HepG2 (cell line): Measurements from ENCODE around the gene LTB4R. TPM values are rescaled to one million over a fixed set of nuclear protein-coding genes. Genes with fewer than 3 reads are reported as not detected.

ENCODE experiments used
- BORCS8-MEF2B ChIP-seq: sonication (generic); formaldehyde crosslinking; IDR thresholded peaks from 2 replicates; pipeline ENCODE4 v1.8.0; 2022; ENCODE audit warnings: mild to moderate bottlenecking, missing genetic modification reagents
- GTF2F1 ChIP-seq: fragments of 150-350 bp; IDR thresholded peaks from 2 replicates; pipeline ENCODE4 v1.6.1; 2014; ENCODE audit warnings: low read length
- IRF2 ChIP-seq: IDR thresholded peaks from 2 replicates; pipeline ENCODE4 v1.6.1; 2018; ENCODE audit warnings: missing genetic modification reagents, missing compliant biosample characterization
- KDM5A ChIP-seq: fragments of 200-600 bp; sonication (generic); IDR thresholded peaks from 2 replicates; pipeline ENCODE4 v1.7.0; 2018; ENCODE audit warnings: antibody characterized with exemption, mild to moderate bottlenecking, low read length, borderline replicate concordance
- KDM5B ChIP-seq: sonication (generic); formaldehyde crosslinking; IDR thresholded peaks from 2 replicates; pipeline ENCODE4 v1.4.0; 2020; ENCODE audit warnings: missing genetic modification reagents, mild to moderate bottlenecking, borderline replicate concordance
- MIER3 ChIP-seq: IDR thresholded peaks from 2 replicates; pipeline ENCODE4 v1.6.1; 2016; ENCODE audit warnings: missing compliant biosample characterization, borderline replicate concordance
- NCOA2 ChIP-seq: sonication (generic); formaldehyde crosslinking; IDR thresholded peaks from 2 replicates; pipeline ENCODE4 v1.8.0; 2022; ENCODE audit warnings: inconsistent platforms
- NFE2L2 ChIP-seq: fragments of 150-350 bp; IDR thresholded peaks from 2 replicates; pipeline ENCODE4 v1.6.1; 2014; ENCODE audit warnings: low read length
- SAP130 ChIP-seq: IDR thresholded peaks from 2 replicates; pipeline ENCODE4 v1.6.1; 2016; ENCODE audit warnings: low read depth
- SMARCC2 ChIP-seq: fragments of 450-650 bp; IDR thresholded peaks from 2 replicates; pipeline ENCODE4 v1.6.1; 2017; ENCODE audit warnings: antibody characterized with exemption, mild to moderate bottlenecking
- ZBTB20 ChIP-seq: sonication (generic); formaldehyde crosslinking; IDR thresholded peaks from 2 replicates; pipeline ENCODE4 v1.8.1; 2023; ENCODE audit warnings: missing genetic modification reagents, low read depth, mild to moderate bottlenecking, borderline replicate concordance
- ZC3H4 ChIP-seq: sonication (generic); formaldehyde crosslinking; IDR thresholded peaks from 2 replicates; pipeline ENCODE4 v1.4.0; 2020; ENCODE audit warnings: missing genetic modification reagents, borderline replicate concordance
- ZFP37 ChIP-seq: sonication (generic); formaldehyde crosslinking; IDR thresholded peaks from 2 replicates; pipeline ENCODE4 v1.4.0; 2020; ENCODE audit warnings: missing genetic modification reagents, borderline replicate concordance
- ZFP90 ChIP-seq: sonication (generic); formaldehyde crosslinking; IDR thresholded peaks from 2 replicates; pipeline ENCODE4 v1.8.0; 2022; ENCODE audit warnings: missing genetic modification reagents, mild to moderate bottlenecking, inconsistent platforms, borderline replicate concordance
- ZMYM4 ChIP-seq: sonication (generic); formaldehyde crosslinking; IDR thresholded peaks from 2 replicates; pipeline ENCODE4 v1.8.1; 2023; ENCODE audit warnings: mild to moderate bottlenecking, missing genetic modification reagents
- ZNF143 ChIP-seq: sonication (generic); formaldehyde crosslinking; IDR thresholded peaks from 2 replicates; pipeline ENCODE4 v1.4.0; 2020; ENCODE audit warnings: missing genetic modification reagents
- ZNF17 ChIP-seq: sonication (generic); formaldehyde crosslinking; IDR thresholded peaks from 2 replicates; pipeline ENCODE4 v1.5.0; 2020; ENCODE audit warnings: mild to moderate bottlenecking, missing genetic modification reagents
- ZNF292 ChIP-seq: sonication (generic); formaldehyde crosslinking; IDR thresholded peaks from 2 replicates; pipeline ENCODE4 v1.8.1; 2022; ENCODE audit warnings: mild to moderate bottlenecking, low read depth, missing genetic modification reagents, borderline replicate concordance
- ZNF326 ChIP-seq: sonication (generic); formaldehyde crosslinking; IDR thresholded peaks from 2 replicates; pipeline ENCODE4 v1.4.0; 2020; ENCODE audit warnings: missing genetic modification reagents, borderline replicate concordance
- ZNF530 ChIP-seq: sonication (generic); formaldehyde crosslinking; IDR thresholded peaks from 2 replicates; pipeline ENCODE4 v1.5.0; 2020; ENCODE audit warnings: low read depth, mild to moderate bottlenecking, missing genetic modification reagents
- ZNF768 ChIP-seq: sonication (generic); formaldehyde crosslinking; IDR thresholded peaks from 2 replicates; pipeline ENCODE4 v1.4.0; 2020; ENCODE audit warnings: missing genetic modification reagents
- ZNF781 ChIP-seq: sonication (generic); formaldehyde crosslinking; IDR thresholded peaks from 2 replicates; pipeline ENCODE4 v1.5.1; 2020; ENCODE audit warnings: borderline replicate concordance, mild to moderate bottlenecking, missing genetic modification reagents; ENCODE audit errors: not compliant biosample characterization
- ZSCAN9 ChIP-seq: IDR thresholded peaks from 2 replicates; pipeline ENCODE4 v1.6.1; 2016; ENCODE audit warnings: borderline replicate concordance
- polyA plus RNA-seq, 8 experiments: library from polyadenylated mRNA; depleted of rRNA in 3 of 8; stranded (reverse) in 7 of 8; unstranded in 1 of 8; fragments of >200 nt; fragmentation: Illumina TruSeq in 4 of 8; extraction: Trizol in 4 of 8; gene quantifications; 2 replicates each; pipeline versions ENCODE4 v1.2.1 to v1.2.3, GENCODE V29; 2011 to 2016; ENCODE audit warnings: low read depth in 4 of 8, missing spikeins in 1 of 8, mixed read lengths in 1 of 8; ENCODE audit not compliant: insufficient read depth in 1 of 8
- total RNA-seq, 5 experiments: library from RNA; depleted of rRNA; stranded (reverse); fragments of >200 nt; fragmentation: Illumina TruSeq; extraction: Trizol; gene quantifications; 2 replicates each; pipeline ENCODE4 v1.2.3, GENCODE V29; 2016; ENCODE audit warnings: low read depth in 1 of 5
- TF ChIP-seq, protein P1 (sequence below): sonication (generic); formaldehyde crosslinking; conservative IDR thresholded peaks from 2 replicates; pipeline ENCODE4 v1.4.0; 2020; ENCODE audit warnings: missing genetic modification reagents
- TF ChIP-seq, protein P2 (sequence below): IDR thresholded peaks from 2 replicates; pipeline ENCODE4 v1.6.1; 2012; ENCODE audit warnings: inconsistent platforms
- TF ChIP-seq, protein P3 (sequence below): sonication (generic); formaldehyde crosslinking; IDR thresholded peaks from 2 replicates; pipeline ENCODE4 v1.5.1; 2020; ENCODE audit warnings: mild to moderate bottlenecking, missing genetic modification reagents, moderate library complexity

The LTB4R gene
- total and polyA plus RNA-seq, 2 of the 13 experiments (the other 11 are each of a cell fraction or from before 2014, with no cell fraction given), result 3.2 to 8.2 TPM

DNA sequence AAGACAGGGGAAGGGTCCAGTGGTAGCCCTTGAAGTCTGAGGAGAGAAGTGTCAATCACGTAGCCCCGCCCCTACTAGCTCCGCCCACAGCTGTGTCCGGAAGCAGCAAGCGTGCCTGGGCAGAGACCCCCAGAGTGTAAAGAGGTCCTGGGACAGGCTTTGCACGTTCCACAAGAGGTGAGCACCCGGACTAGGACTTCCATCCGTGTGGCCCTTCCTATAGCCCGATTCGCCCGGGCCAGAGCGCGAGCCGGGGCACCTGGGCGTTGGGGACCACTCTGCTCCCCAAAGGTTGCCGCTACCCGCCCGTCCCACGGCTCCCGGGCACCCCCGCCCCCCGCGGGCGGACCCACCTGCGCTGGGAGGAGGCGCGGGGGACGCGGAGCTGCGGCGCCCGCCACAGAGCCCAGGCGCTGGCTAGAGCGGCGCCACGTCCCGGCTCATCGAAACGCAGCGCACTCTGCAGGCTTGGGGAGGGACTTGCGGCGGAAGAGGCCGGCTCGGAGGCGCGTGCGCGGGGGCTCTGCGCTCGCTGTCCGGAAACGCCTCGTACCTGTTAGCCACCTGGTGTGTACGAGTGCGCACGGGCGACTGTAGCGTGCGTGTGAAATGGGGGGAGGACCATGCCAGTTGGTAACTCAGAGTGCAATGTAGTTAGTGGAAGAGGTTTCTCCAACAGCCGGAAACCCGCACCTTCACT is 40.0 kb upstream of the LTB4R start, which contains the start of gene RABGGTA (continued):
- TF ChIP-seq KDM5A (peak; percentile 94), ZFP37 (CRISPR knock-in tag) (peak; percentile 97), ZNF530 (CRISPR knock-in tag) (no peak), SAP130 (CRISPR knock-in tag) (peak; percentile 100), GTF2F1 (no peak), ZNF143 (peak; percentile 79), IRF2 (peak; percentile 100), ZMYM4 (CRISPR knock-in tag) (peak; percentile 100), ZBTB20 (CRISPR knock-in tag) (peak; percentile 98), ZNF17 (CRISPR knock-in tag) (peak; percentile 56; the same call in 1 of the 2 replicates), NFE2L2 (no peak), ZNF768 (CRISPR knock-in tag) (peak; percentile 92), ZSCAN9 (CRISPR knock-in tag) (peak; percentile 99), NCOA2 (CRISPR knock-in tag) (peak; percentile 77), KDM5B (CRISPR knock-in tag) (peak; percentile 100), ZFP90 (CRISPR knock-in tag) (peak; percentile 99), ZC3H4 (peak; percentile 25; the same call in 1 of the 2 replicates), BORCS8-MEF2B (CRISPR knock-in tag) (peak; percentile 99), MIER3 (CRISPR knock-in tag) (peak; percentile 98), ZNF326 (CRISPR knock-in tag) (no peak; the same call in 1 of the 2 replicates), ZNF781 (peak; percentile 98), ZNF292 (peak; percentile 84), SMARCC2 (no peak)
- TF ChIP-seq, protein P1, sequence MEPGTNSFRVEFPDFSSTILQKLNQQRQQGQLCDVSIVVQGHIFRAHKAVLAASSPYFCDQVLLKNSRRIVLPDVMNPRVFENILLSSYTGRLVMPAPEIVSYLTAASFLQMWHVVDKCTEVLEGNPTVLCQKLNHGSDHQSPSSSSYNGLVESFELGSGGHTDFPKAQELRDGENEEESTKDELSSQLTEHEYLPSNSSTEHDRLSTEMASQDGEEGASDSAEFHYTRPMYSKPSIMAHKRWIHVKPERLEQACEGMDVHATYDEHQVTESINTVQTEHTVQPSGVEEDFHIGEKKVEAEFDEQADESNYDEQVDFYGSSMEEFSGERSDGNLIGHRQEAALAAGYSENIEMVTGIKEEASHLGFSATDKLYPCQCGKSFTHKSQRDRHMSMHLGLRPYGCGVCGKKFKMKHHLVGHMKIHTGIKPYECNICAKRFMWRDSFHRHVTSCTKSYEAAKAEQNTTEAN (CRISPR knock-in tag), result peak; percentile 98
- TF ChIP-seq, protein P2, sequence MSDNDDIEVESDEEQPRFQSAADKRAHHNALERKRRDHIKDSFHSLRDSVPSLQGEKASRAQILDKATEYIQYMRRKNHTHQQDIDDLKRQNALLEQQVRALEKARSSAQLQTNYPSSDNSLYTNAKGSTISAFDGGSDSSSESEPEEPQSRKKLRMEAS, result no peak
- TF ChIP-seq, protein P3, sequence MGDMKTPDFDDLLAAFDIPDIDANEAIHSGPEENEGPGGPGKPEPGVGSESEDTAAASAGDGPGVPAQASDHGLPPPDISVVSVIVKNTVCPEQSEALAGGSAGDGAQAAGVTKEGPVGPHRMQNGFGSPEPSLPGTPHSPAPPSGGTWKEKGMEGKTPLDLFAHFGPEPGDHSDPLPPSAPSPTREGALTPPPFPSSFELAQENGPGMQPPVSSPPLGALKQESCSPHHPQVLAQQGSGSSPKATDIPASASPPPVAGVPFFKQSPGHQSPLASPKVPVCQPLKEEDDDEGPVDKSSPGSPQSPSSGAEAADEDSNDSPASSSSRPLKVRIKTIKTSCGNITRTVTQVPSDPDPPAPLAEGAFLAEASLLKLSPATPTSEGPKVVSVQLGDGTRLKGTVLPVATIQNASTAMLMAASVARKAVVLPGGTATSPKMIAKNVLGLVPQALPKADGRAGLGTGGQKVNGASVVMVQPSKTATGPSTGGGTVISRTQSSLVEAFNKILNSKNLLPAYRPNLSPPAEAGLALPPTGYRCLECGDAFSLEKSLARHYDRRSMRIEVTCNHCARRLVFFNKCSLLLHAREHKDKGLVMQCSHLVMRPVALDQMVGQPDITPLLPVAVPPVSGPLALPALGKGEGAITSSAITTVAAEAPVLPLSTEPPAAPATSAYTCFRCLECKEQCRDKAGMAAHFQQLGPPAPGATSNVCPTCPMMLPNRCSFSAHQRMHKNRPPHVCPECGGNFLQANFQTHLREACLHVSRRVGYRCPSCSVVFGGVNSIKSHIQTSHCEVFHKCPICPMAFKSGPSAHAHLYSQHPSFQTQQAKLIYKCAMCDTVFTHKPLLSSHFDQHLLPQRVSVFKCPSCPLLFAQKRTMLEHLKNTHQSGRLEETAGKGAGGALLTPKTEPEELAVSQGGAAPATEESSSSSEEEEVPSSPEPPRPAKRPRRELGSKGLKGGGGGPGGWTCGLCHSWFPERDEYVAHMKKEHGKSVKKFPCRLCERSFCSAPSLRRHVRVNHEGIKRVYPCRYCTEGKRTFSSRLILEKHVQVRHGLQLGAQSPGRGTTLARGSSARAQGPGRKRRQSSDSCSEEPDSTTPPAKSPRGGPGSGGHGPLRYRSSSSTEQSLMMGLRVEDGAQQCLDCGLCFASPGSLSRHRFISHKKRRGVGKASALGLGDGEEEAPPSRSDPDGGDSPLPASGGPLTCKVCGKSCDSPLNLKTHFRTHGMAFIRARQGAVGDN, result peak; percentile 100
